Adrenal gland (tissue), 12 donors: ENCODE data around the gene PSMC3. TPM values are rescaled to one million over a fixed set of nuclear protein-coding genes. Genes with fewer than 3 reads are reported as not detected.
A peak's percentile ranks its signal among the peaks of the same experiment; 100 is the strongest.

Source experiments
- DNase-seq, 7 donors: peaks; one replicate each; pipeline ENCODE4 v3.0.0-alpha.2; 2019 to 2020
- H3K27ac ChIP-seq, 5 donors: fragments of 200-600 bp; sonication (generic) in 4 of 5; 1 replicate in 3 of 5; 2 replicates in 2 of 5; pipeline versions ENCODE4 v1.5.1 to v1.8.0; 2016 to 2020; ENCODE audit warnings: mild to moderate bottlenecking in 1 of 5
- H3K27me3 ChIP-seq: fragments of 200-600 bp; 2 replicates; pipeline ENCODE4 v1.8.0; 2021
- H3K36me3 ChIP-seq, 2 donors: fragments of 200-600 bp; replicated peaks in 1 of 2; 1 replicate in 1 of 2; 2 replicates in 1 of 2; pipeline versions ENCODE4 v1.5.1 to v1.8.0; 2018 to 2022
- H3K4me1 ChIP-seq, 2 donors: fragments of 200-600 bp; replicated peaks in 1 of 2; 1 replicate in 1 of 2; 2 replicates in 1 of 2; pipeline versions ENCODE4 v1.5.1 to v1.8.0; 2018 to 2021
- H3K4me3 ChIP-seq, 4 donors: fragments of 200-600 bp; sonication (generic) in 3 of 4; one replicate each; pipeline ENCODE4 v1.5.1; 2016 to 2018
- H3K9me3 ChIP-seq, 3 donors: fragments of 200-600 bp; sonication (generic) in 1 of 3; replicated peaks in 1 of 3; 1 replicate in 2 of 3; 2 replicates in 1 of 3; pipeline versions ENCODE4 v1.5.1 to v1.8.0; 2016 to 2021
- POLR2A ChIP-seq, 2 donors: fragments of 450-650 bp; IDR thresholded peaks; one replicate each; pipeline ENCODE4 v1.6.1; 2017; ENCODE audit warnings: antibody characterized with exemption in 2 of 2, mild to moderate bottlenecking in 2 of 2, moderate library complexity in 1 of 2
- WGBS, 4 donors: extraction: QIAGEN DNeasy Blood & Tissue Kit in 2 of 4; methylation state at CpG; one replicate each; pipeline versions ENCODE4 v1.1.5 to v1.1.7; 2013 to 2017; 5-methylcytosine and 5-hydroxymethylcytosine counted together
- intact Hi-C, 2 donors: fragments of 100-400 bp; cut with DNase I; formaldehyde crosslinking; loops; one replicate each; pipeline versions ENCODE4 v1.14.1 to v1.15.0; 2022 to 2023
- polyA plus RNA-seq, 3 donors: library from polyadenylated mRNA; stranded (reverse); fragments of 200-250 nt in 2 of 3; fragments of 350-450 nt in 1 of 3; fragmentation: Illumina TruSeq in 1 of 3; extraction: RNeasy Lipid Tissue Mini Kit (QIAGEN cat#74804) in 1 of 3; gene quantifications; one replicate each; pipeline ENCODE4 v1.2.3, GENCODE V29; 2013 to 2014
- total RNA-seq, 9 donors: library from RNA; depleted of rRNA in 4 of 9; stranded (reverse); fragments of >200 nt in 4 of 9; fragments of 120-200 nt in 1 of 9; fragmentation: NEBNext Ultra II Directional in 1 of 9; extraction: Animal tissue kit (Norgen Biotek cat#: 25700) in 1 of 9; gene quantifications; one replicate each; pipeline versions ENCODE4 v1.1.0 to v1.2.4, GENCODE V29; 2013 to 2023
- TF ChIP-seq, protein P1 (sequence below), 6 experiments: fragments of 450-650 bp in 4 of 6; fragments of 200-600 bp in 2 of 6; sonication (generic) in 1 of 6; IDR thresholded peaks; 1 replicate in 5 of 6; 2 replicates in 1 of 6; pipeline versions ENCODE4 v1.5.1 to v1.8.0; 2016 to 2021; ENCODE audit warnings: antibody characterized with exemption in 6 of 6, mild to moderate bottlenecking in 2 of 6, moderate library complexity in 1 of 6
- donor health status: healthy with polysubstance abuse.
- donor health status: Bipolar disorder and iron deficiency.
- donor health status: DM: yes; HTN: yes; CAD: no.
- donor health status: DM: no; HTN: no; CAD: no.
- donor health status: DM: no; HTN: no; CAD: no.
- donor health status: DM: yes; HTN: yes; CAD: no.

Gene PSMC3
- total and polyA plus RNA-seq, 12 donors = 85.4 to 291 (median 130) TPM

DNA sequence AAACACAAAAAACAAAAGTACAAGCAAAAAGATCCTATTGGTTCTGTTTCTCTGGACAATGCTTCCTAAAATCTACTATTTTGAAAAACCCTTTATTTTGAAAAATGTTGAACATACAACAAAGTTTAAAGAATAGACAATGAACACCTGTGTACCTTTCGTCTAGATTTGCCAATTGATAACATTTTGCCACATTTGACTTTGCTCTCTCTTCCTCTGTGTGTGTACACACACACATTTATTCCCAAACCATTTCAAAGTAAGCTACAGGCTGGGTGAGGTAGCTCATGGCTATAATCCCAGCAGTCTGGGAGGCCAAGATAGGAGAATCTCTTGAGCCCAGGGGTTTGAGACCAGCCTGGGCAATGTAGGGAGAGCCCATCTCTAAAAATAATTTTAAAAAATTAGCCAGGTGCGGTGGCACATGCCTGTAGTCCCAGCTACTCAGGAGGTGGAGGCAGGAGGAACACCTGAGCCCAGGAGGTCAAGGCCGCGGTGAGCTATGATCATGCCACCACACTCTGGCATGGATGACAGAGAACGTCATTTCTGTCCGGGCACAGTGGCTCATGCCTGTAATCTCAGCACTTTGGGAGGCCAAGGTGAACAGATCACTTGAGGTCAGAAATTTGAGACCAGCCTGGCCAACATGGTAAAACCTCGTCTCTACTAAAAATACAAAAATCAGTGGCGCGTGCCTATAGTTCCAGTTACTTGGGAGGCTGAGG, 5.3 kb upstream of the PSMC3 start:
- Histone ChIP-seq H3K27ac (peak overlapping the region in 4 of 5 donors; percentile 29 to 56 (median 54)), H3K4me3 (no peak overlapping the region), H3K4me1 (peaks cover 11 to 19% of the 10 kb centered on the region in 2 donors), H3K36me3 (no peaks in the 10 kb centered on the region), H3K27me3 (no peaks in the 10 kb centered on the region), H3K9me3 (no peaks in the 10 kb centered on the region)
- TF ChIP-seq, protein P1, sequence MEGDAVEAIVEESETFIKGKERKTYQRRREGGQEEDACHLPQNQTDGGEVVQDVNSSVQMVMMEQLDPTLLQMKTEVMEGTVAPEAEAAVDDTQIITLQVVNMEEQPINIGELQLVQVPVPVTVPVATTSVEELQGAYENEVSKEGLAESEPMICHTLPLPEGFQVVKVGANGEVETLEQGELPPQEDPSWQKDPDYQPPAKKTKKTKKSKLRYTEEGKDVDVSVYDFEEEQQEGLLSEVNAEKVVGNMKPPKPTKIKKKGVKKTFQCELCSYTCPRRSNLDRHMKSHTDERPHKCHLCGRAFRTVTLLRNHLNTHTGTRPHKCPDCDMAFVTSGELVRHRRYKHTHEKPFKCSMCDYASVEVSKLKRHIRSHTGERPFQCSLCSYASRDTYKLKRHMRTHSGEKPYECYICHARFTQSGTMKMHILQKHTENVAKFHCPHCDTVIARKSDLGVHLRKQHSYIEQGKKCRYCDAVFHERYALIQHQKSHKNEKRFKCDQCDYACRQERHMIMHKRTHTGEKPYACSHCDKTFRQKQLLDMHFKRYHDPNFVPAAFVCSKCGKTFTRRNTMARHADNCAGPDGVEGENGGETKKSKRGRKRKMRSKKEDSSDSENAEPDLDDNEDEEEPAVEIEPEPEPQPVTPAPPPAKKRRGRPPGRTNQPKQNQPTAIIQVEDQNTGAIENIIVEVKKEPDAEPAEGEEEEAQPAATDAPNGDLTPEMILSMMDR (IDR thresholded peaks at IDR 0.05) = no peak
- no peak for TF ChIP-seq POLR2A (IDR thresholded peaks at IDR 0.05)
- 63 to 79% (median 73%) methylated on average over 5 to 9 of the region's 9 CpGs for WGBS, 4 donors
- intact Hi-C loops = no loop called here
- DNase-seq = peak in 5 of 7 donors; percentile 72 to 82 (median 73)

DNA sequence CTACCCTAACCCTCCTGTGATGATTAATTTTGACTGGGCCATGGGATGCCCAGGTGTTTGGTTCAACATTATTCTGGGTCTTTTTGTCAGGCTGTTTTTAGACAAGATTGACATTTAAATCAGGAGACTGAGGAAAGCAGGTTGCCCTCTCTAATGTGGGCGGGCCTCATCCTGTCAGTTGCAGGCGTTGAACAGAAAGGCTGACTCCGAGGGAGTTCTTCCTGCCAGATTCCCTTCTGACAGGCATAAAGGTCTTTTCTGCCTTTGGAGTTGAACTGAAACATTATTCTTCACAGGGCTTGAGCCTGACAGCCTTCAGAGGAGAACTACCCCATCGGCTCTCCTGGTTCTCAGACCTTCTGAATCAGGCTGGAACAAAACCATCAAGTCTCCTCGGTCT, 4.3 kb upstream of the PSMC3 start:
- no peaks in the 10 kb centered on the region for H3K9me3 ChIP-seq
- TF ChIP-seq, protein P1 (IDR thresholded peaks at IDR 0.05) = no peak
- no peak for TF ChIP-seq POLR2A (IDR thresholded peaks at IDR 0.05)
- intact Hi-C loops = no loop called here
- no peak overlapping the region for H3K4me3 ChIP-seq
- no peak overlapping the region for H3K27ac ChIP-seq
- H3K27me3 ChIP-seq = no peaks in the 10 kb centered on the region
- peaks cover 12 to 19% of the 10 kb centered on the region in 2 donors for H3K4me1 ChIP-seq
- 49 to 69% (median 66%) methylated on average over 4 to 5 of the region's 5 CpGs for WGBS, 4 donors
- H3K36me3 ChIP-seq = no peaks in the 10 kb centered on the region
- DNase-seq = no peak

DNA sequence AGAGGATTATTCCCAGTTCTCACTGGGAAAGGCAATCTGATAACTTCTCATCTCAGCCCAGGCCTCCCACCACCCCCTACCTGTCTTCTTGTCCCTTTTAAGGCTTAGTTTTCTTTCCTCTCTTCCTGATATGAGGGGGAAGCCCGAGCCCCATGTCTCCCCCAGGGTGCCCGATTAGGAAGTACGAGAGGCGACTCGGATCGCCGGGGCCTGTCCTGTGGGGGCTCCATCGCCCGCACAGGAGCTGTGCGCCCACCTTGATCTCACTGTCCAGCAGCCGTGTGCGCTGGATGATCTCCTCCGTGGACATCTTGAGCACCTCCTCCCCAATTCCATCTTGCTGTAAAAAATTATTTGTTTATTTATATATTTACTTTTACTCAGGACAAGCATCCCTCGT, 628 bp downstream of the PSMC3 start:
- peak overlapping the region; percentile 62 to 90 (median 86) for H3K27ac ChIP-seq
- TF ChIP-seq, protein P1 (IDR thresholded peaks at IDR 0.05) = no peak
- TF ChIP-seq POLR2A (IDR thresholded peaks at IDR 0.05) = no peak
- intact Hi-C loops = no loop called here
- no peaks in the 10 kb centered on the region for H3K27me3 ChIP-seq
- no peaks in the 10 kb centered on the region for H3K9me3 ChIP-seq
- WGBS, 4 donors = 0 to 2% (median 1%) methylated on average over 14 of the region's 14 CpGs
- peaks cover 6 to 15% of the 10 kb centered on the region in 2 donors for H3K4me1 ChIP-seq
- peak in 1 of 7 donors; percentile 20 for DNase-seq
- H3K4me3 ChIP-seq = peak overlapping the region in 3 of 4 donors; percentile 85 to 99 (median 96)
- peaks cover 0 to 39% of the 10 kb centered on the region in 2 donors for H3K36me3 ChIP-seq

DNA sequence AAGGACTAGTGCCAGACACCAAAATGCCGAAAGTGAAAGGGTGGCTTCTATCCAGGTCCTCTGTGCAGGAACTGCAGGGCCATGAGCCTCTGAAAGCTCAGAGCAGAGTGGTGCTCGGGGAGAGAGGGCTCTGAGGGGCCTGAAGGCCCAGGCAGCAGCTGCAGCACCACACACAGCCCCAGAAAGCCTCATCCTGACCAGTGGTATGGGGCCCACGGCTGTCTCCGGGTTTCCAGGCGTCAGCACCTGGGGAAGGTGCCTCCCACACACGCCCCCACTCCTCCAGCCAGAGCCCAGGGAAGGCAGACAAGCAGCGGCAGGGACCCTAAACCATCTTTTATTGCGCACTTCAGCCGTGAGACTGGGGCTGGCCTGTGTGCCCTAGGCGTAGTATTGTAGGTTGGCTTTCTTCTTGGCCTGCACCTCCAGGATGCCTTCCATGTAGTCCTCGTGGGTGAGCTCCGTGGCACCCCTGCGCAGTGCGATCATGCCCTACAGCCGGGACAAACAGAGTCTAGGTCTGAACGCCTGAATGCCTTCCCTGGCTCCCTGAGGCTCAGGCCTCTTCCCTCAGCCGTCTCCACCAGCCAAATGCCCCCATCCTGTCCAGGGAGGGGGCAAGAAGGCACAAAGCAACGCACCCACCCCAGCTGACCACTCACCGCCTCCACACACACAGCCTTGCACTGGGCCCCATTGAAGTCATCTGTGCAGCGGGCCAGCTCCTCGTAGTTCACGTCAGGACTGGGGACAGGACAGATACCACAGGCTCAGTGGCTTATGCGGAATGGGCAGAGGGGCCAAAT, 7.6 kb downstream of the PSMC3 start:
- peaks cover 0 to 81% of the 10 kb centered on the region in 2 donors for H3K36me3 ChIP-seq
- H3K9me3 ChIP-seq = no peaks in the 10 kb centered on the region
- TF ChIP-seq, protein P1 (IDR thresholded peaks at IDR 0.05) = no peak
- TF ChIP-seq POLR2A (IDR thresholded peaks at IDR 0.05) = no peak

More for the DNA sequence above, 7.6 kb downstream of the PSMC3 start:
- WGBS, 4 donors = 81 to 89% (median 82%) methylated on average over 15 to 23 of the region's 23 CpGs
- no peak for DNase-seq
- peaks cover 0 to 14% of the 10 kb centered on the region in 2 donors for H3K4me1 ChIP-seq
- H3K4me3 ChIP-seq = no peak overlapping the region
- intact Hi-C loops = no loop called here
- no peaks in the 10 kb centered on the region for H3K27me3 ChIP-seq
- no peak overlapping the region for H3K27ac ChIP-seq
